ENCODE data around the gene RETREG2.
"Not testable (repeated sequence)": the region's sequence is repeated elsewhere in the genome, so short reads cannot be mapped to it uniquely, and the experiment has no call there.

RETREG2 gene

GRCh38 chr2:219198974-219199373, 20.9 kb downstream of the RETREG2 start:
- no peak for DNase-seq

- no peak for DNase-seq
Measured at GRCh38 chr2:219199470-219200211, 21.6 kb downstream of the RETREG2 start.

- DNase-seq, result not testable (repeated sequence)
Measured at GRCh38 chr2:219200502-219201326, 22.6 kb downstream of the RETREG2 start.

- not testable (repeated sequence) for DNase-seq
Measured at GRCh38 chr2:219201331-219201730, 23.3 kb downstream of the RETREG2 start.

- DNase-seq, result no peak
Measured at GRCh38 chr2:219204425-219205164, 26.5 kb downstream of the RETREG2 start.

GRCh38 chr2:219205165-219205538, 27.1 kb downstream of the RETREG2 start:
- DNase-seq, result no peak

- DNase-seq, result no peak
Measured at GRCh38 chr2:219205981-219206327, 27.9 kb downstream of the RETREG2 start.

- DNase-seq, result peak; percentile 97
Measured at GRCh38 chr2:219206328-219207133, 28.5 kb downstream of the RETREG2 start, which contains the start of gene ZFAND2B. ZFAND2B (plus strand) TSS chr2:219206782; CDS start chr2:219206988, 206 bp downstream.

GRCh38 chr2:219207134-219207883, 29.2 kb downstream of the RETREG2 start:
- no peak for DNase-seq

GRCh38 chr2:219207884-219208740, 30.0 kb downstream of the RETREG2 start:
- no peak for DNase-seq

- DNase-seq, result no peak
Measured at GRCh38 chr2:219209236-219210195, 31.4 kb downstream of the RETREG2 start.

GRCh38 chr2:219210196-219210885, 32.3 kb downstream of the RETREG2 start:
- no peak for DNase-seq

- DNase-seq, result no peak
Measured at GRCh38 chr2:219210886-219211362, 32.8 kb downstream of the RETREG2 start.

- DNase-seq, result no peak
Measured at GRCh38 chr2:219213026-219213415, 34.9 kb downstream of the RETREG2 start.

- DNase-seq, result no peak
Measured at GRCh38 chr2:219213486-219214071, 35.5 kb downstream of the RETREG2 start.

- DNase-seq, result no peak
Measured at GRCh38 chr2:219214141-219214540, 36.1 kb downstream of the RETREG2 start.

- DNase-seq, result no peak
Measured at GRCh38 chr2:219214786-219215185, 36.7 kb downstream of the RETREG2 start.

- no peak for DNase-seq
Measured at GRCh38 chr2:219215871-219216534, 37.9 kb downstream of the RETREG2 start.

Data from suppressor macrophage treated with lipopolysaccharide for 4 hours (primary cell).